Measurements from ENCODE around the gene WDR41. TPM values are rescaled to one million over a fixed set of nuclear protein-coding genes. Genes with fewer than 3 reads are reported as not detected.
A peak's percentile ranks its signal among the peaks of the same experiment; 100 is the strongest.

The WDR41 gene, protein sequence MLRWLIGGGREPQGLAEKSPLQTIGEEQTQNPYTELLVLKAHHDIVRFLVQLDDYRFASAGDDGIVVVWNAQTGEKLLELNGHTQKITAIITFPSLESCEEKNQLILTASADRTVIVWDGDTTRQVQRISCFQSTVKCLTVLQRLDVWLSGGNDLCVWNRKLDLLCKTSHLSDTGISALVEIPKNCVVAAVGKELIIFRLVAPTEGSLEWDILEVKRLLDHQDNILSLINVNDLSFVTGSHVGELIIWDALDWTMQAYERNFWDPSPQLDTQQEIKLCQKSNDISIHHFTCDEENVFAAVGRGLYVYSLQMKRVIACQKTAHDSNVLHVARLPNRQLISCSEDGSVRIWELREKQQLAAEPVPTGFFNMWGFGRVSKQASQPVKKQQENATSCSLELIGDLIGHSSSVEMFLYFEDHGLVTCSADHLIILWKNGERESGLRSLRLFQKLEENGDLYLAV
- 39.2 TPM for polyA plus RNA-seq (2013, experiment 1 of 2)
- polyA plus RNA-seq (2013, experiment 2 of 2), result 37.5 TPM

DNA sequence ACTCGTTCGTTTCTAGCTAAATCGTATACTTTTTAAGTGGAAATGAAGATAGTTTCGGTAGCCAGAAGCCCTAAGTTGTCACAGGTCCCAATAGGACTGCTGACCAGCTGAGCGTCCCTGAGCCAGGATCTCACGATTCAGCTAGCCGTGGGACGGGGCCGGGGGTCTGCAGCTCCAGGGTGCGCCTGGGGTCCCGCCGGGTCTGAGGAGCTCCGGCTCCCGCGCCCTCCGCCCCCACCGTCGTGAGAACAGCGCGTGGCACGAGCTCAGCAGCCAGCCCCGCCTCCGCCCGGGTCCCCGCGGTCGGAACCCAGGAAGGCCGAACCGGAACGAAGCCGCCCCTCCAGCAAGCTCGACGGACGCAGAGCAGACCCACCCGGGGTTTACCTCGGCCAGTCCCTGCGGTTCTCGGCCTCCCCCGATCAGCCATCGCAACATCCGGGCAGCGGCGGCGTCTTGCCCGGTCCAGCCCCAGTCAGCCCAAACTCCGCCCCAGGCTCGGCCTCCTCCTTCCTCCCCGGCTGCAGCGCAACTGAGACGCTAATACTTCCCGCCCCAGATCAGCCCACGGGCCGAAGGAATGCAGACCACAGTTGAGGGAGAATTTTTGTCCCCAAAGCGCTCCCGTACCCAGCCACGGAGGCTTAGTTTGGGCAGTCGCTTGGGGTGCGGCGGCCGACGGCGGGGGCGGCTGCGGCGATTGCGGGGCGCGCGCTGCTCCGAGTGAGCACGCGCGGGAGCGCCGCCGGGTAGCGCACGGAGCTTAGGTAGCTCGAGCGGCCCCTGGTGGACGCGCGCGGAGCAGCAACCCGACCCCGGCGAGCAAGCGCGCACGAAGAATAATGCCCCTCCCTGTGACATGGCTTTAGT is at the start of gene WDR41:
WDR41 (minus strand) TSS at position 534 of the 870 bp plus-strand sequence; CDS start at position 438, 96 bp downstream.
- H4K91ac ChIP-seq (ENCODE audit: low read depth, low read length, poor library complexity), result peak within 1 kb of the TSS; percentile 74
- H3K27me3 ChIP-seq (ENCODE audit: control insufficient read depth in 3 of 3, insufficient read depth in 3 of 3, low read depth in 1 of 3, low read length in 3 of 3), result peaks cover 0 to 19% (median 0%) of the 10 kb centered on the region in 3 experiments
- H3K79me1 ChIP-seq (ENCODE audit: low read depth, low read length), result peaks cover 2% of the 10 kb centered on the region
- peak within 1 kb of the TSS; percentile 83 for H3K9ac ChIP-seq (ENCODE audit: low read depth, low read length, poor library complexity)
- no CpG with 5 or more reads among the region's 90 CpGs for WGBS, 2 donors (ENCODE audit: extremely low coverage in 2 of 2, insufficient read length in 2 of 2, insufficient replicate concordance in 1 of 2)
- peak within 1 kb of the TSS; percentile 75 for H2AK5ac ChIP-seq (ENCODE audit: low read depth, low read length)
- H3K14ac ChIP-seq (ENCODE audit: low read length), result peak within 1 kb of the TSS; percentile 75
- H3K4me3 ChIP-seq (ENCODE audit: low read length in 2 of 2), result peak within 1 kb of the TSS; percentile 67 to 96
- no peak within 1 kb of the TSS for H2BK12ac ChIP-seq (ENCODE audit: low read length)
- peak within 1 kb of the TSS; percentile 72 for H4K8ac ChIP-seq (ENCODE audit: low read depth, low read length)
- H3K9me3 ChIP-seq (replicated peaks in 1 of 2; ENCODE audit: control insufficient read depth in 2 of 2, insufficient read depth in 1 of 2, low read depth in 1 of 2, low read length in 2 of 2), result no peaks in the 10 kb centered on the region
- peak within 1 kb of the TSS; percentile 77 for H3K4me2 ChIP-seq (ENCODE audit: insufficient read depth, low read length, poor library complexity, severe bottlenecking)
- peak within 1 kb of the TSS; percentile 75 for H2BK15ac ChIP-seq (ENCODE audit: low read length)
- peak within 1 kb of the TSS; percentile 76 for H2BK120ac ChIP-seq (ENCODE audit: low read depth, low read length)
- H3K23ac ChIP-seq (ENCODE audit: low read depth, low read length, poor library complexity), result peak within 1 kb of the TSS; percentile 98
- H2BK5ac ChIP-seq (ENCODE audit: low read length), result peak within 1 kb of the TSS; percentile 88
- peak within 1 kb of the TSS; percentile 100 for H2AFZ ChIP-seq (ENCODE audit: low read length)
- peak; percentile 89 for DNase-seq (ENCODE audit: low spot score)
- peaks cover 2 to 13% of the 10 kb centered on the region in 2 donors for H3K36me3 ChIP-seq (replicated peaks in 1 of 2; ENCODE audit: control insufficient read depth in 2 of 2, insufficient read depth in 2 of 2, low read length in 2 of 2)
- peak within 1 kb of the TSS; percentile 95 for H3K27ac ChIP-seq (replicated peaks; ENCODE audit: low read length)
- no peak within 1 kb of the TSS for H3K4ac ChIP-seq (ENCODE audit: low read length)
- peaks cover 0 to 1% of the 10 kb centered on the region in 2 donors for H3K4me1 ChIP-seq (ENCODE audit: control insufficient read depth in 2 of 2, insufficient read depth in 1 of 2, low read depth in 1 of 2, low read length in 2 of 2)
- peak within 1 kb of the TSS; percentile 99 for H3K18ac ChIP-seq (ENCODE audit: low read length)

DNA sequence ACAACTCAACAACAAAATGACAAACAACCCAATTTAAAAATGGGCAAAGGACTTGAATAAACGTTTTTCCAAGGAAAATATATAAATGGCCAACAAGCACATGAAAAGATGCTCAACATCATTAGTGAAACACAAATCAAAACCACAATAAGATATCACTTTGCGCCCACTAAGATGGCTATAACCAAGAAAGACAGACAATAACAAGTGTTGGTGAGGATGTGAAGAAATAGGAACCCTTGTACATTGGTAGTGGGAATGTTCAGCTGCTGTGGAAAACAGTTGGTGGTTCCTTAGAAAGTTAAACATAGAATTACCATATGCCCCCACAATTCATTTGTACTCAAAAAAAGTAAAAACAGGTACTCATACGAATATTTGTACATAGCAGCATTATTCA is 39.2 kb upstream of the WDR41 start:
- H3K9me3 ChIP-seq (replicated peaks in 1 of 2; ENCODE audit: control insufficient read depth in 2 of 2, insufficient read depth in 1 of 2, low read depth in 1 of 2, low read length in 2 of 2), result no peaks in the 10 kb centered on the region
- H3K79me1 ChIP-seq (ENCODE audit: low read depth, low read length), result no peaks in the 10 kb centered on the region
- whole genome bisulfite sequencing, 2 donors (ENCODE audit: extremely low coverage in 2 of 2, insufficient read length in 2 of 2, insufficient replicate concordance in 1 of 2), result no CpG with 5 or more reads among the region's 3 CpGs
- H3K23ac ChIP-seq (ENCODE audit: low read depth, low read length, poor library complexity), result no peak overlapping the region
- H2BK5ac ChIP-seq (ENCODE audit: low read length), result no peak overlapping the region
- H3K18ac ChIP-seq (ENCODE audit: low read length), result no peak overlapping the region
- H2BK15ac ChIP-seq (ENCODE audit: low read length), result no peak overlapping the region
- no peak overlapping the region for H2AK5ac ChIP-seq (ENCODE audit: low read depth, low read length)
- no peak overlapping the region for H2BK120ac ChIP-seq (ENCODE audit: low read depth, low read length)
- no peaks in the 10 kb centered on the region for H3K4me1 ChIP-seq (ENCODE audit: control insufficient read depth in 2 of 2, insufficient read depth in 1 of 2, low read depth in 1 of 2, low read length in 2 of 2)
- peaks cover 0 to 31% (median 0%) of the 10 kb centered on the region in 3 experiments for H3K27me3 ChIP-seq (ENCODE audit: control insufficient read depth in 3 of 3, insufficient read depth in 3 of 3, low read depth in 1 of 3, low read length in 3 of 3)
- H3K4me2 ChIP-seq (ENCODE audit: insufficient read depth, low read length, poor library complexity, severe bottlenecking), result no peak overlapping the region
- no peak overlapping the region for H3K14ac ChIP-seq (ENCODE audit: low read length)
- H3K27ac ChIP-seq (replicated peaks; ENCODE audit: low read length), result no peak overlapping the region
- no peak overlapping the region for H2BK12ac ChIP-seq (ENCODE audit: low read length)
- H3K36me3 ChIP-seq (replicated peaks in 1 of 2; ENCODE audit: control insufficient read depth in 2 of 2, insufficient read depth in 2 of 2, low read length in 2 of 2), result no peaks in the 10 kb centered on the region
- no peak overlapping the region for H4K91ac ChIP-seq (ENCODE audit: low read depth, low read length, poor library complexity)
- no peak for DNase-seq (ENCODE audit: low spot score)
- no peak overlapping the region for H4K8ac ChIP-seq (ENCODE audit: low read depth, low read length)
- H2AFZ ChIP-seq (ENCODE audit: low read length), result no peak overlapping the region
- H3K4ac ChIP-seq (ENCODE audit: low read length), result no peak overlapping the region
- no peak overlapping the region for H3K4me3 ChIP-seq (ENCODE audit: low read length in 2 of 2)
- no peak overlapping the region for H3K9ac ChIP-seq (ENCODE audit: low read depth, low read length, poor library complexity)

DNA sequence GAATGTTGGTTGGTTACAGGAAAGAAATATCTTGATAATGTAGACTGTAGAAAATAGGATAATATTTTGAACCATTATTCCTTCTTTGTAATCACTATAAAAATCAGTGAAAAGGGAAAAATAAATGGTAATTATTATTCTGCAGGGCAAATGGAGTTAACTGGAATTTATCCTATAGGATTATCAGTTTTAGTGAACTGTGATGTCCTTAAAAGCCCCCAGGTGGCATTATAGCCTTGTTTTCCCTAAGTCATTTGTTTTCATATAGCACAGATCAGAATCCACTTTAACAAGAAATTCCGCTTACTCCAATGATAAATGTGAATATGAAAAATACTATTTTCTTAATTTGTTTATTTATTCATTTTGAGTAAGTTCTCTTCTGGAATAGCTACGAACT is 26.2 kb upstream of the WDR41 start:
- Histone ChIP-seq H3K23ac (ENCODE audit: low read depth, low read length, poor library complexity) (no peak overlapping the region), H2BK15ac (ENCODE audit: low read length) (no peak overlapping the region), H3K4me1 (ENCODE audit: control insufficient read depth in 2 of 2, insufficient read depth in 1 of 2, low read depth in 1 of 2, low read length in 2 of 2) (no peaks in the 10 kb centered on the region), H3K27ac (replicated peaks; ENCODE audit: low read length) (no peak overlapping the region), H4K91ac (ENCODE audit: low read depth, low read length, poor library complexity) (no peak overlapping the region), H3K9ac (ENCODE audit: low read depth, low read length, poor library complexity) (no peak overlapping the region), H3K4me3 (ENCODE audit: low read length in 2 of 2) (no peak overlapping the region), H3K27me3 (ENCODE audit: control insufficient read depth in 3 of 3, insufficient read depth in 3 of 3, low read depth in 1 of 3, low read length in 3 of 3) (peaks cover 0 to 40% (median 0%) of the 10 kb centered on the region in 3 experiments), H2AFZ (ENCODE audit: low read length) (no peak overlapping the region), H3K79me1 (ENCODE audit: low read depth, low read length) (no peaks in the 10 kb centered on the region), H3K18ac (ENCODE audit: low read length) (no peak overlapping the region), H2BK12ac (ENCODE audit: low read length) (no peak overlapping the region), H2BK120ac (ENCODE audit: low read depth, low read length) (no peak overlapping the region), H3K9me3 (replicated peaks in 1 of 2; ENCODE audit: control insufficient read depth in 2 of 2, insufficient read depth in 1 of 2, low read depth in 1 of 2, low read length in 2 of 2) (no peaks in the 10 kb centered on the region), H3K36me3 (replicated peaks in 1 of 2; ENCODE audit: control insufficient read depth in 2 of 2, insufficient read depth in 2 of 2, low read length in 2 of 2) (no peaks in the 10 kb centered on the region), H3K4ac (ENCODE audit: low read length) (no peak overlapping the region), H2BK5ac (ENCODE audit: low read length) (no peak overlapping the region), H4K8ac (ENCODE audit: low read depth, low read length) (no peak overlapping the region), H3K4me2 (ENCODE audit: insufficient read depth, low read length, poor library complexity, severe bottlenecking) (no peak overlapping the region), H3K14ac (ENCODE audit: low read length) (no peak overlapping the region), H2AK5ac (ENCODE audit: low read depth, low read length) (no peak overlapping the region)
- WGBS, 2 donors (ENCODE audit: extremely low coverage in 2 of 2, insufficient read length in 2 of 2, insufficient replicate concordance in 1 of 2), result no CpG with 5 or more reads among the region's 2 CpGs
- peak; percentile 3 for DNase-seq (ENCODE audit: low spot score)
